Germinal center (tissue), 1 donor: ENCODE data around the gene AFAP1L2.

Experiments
- DNase-seq: peaks from one replicate; pipeline ENCODE4 v3.0.0; 2012; ENCODE audit warnings: mixed read lengths, low spot score

AFAP1L2 gene

DNA sequence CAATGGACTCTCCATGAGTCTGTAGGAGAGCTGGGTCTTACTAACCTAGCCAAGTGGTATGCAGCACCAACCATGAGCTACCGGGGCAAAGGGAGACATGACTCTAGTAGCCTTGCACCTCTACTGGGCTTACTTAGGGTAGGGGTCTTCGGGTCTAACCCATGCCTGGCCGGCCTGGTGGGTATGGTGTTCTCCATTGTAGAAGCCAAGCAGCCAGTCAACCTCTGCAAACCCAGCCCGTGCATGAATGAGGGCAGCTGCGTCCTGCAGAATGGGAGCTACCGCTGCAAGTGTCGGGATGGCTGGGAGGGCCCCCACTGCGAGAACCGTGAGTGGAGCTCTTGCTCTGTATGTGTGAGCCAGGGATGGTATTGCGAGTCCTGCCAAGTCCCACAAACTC lies 114.3 kb downstream of the AFAP1L2 start:
- no peak for DNase-seq

DNA sequence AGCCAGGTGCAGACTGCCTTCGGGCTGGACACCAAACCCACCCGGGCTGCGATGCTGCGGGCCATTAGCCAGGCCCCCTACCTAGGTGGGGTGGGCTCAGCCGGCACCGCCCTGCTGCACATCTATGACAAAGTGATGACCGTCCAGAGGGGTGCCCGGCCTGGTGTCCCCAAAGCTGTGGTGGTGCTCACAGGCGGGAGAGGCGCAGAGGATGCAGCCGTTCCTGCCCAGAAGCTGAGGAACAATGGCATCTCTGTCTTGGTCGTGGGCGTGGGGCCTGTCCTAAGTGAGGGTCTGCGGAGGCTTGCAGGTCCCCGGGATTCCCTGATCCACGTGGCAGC lies 115.2 kb downstream of the AFAP1L2 start:
- DNase-seq = no peak

DNA sequence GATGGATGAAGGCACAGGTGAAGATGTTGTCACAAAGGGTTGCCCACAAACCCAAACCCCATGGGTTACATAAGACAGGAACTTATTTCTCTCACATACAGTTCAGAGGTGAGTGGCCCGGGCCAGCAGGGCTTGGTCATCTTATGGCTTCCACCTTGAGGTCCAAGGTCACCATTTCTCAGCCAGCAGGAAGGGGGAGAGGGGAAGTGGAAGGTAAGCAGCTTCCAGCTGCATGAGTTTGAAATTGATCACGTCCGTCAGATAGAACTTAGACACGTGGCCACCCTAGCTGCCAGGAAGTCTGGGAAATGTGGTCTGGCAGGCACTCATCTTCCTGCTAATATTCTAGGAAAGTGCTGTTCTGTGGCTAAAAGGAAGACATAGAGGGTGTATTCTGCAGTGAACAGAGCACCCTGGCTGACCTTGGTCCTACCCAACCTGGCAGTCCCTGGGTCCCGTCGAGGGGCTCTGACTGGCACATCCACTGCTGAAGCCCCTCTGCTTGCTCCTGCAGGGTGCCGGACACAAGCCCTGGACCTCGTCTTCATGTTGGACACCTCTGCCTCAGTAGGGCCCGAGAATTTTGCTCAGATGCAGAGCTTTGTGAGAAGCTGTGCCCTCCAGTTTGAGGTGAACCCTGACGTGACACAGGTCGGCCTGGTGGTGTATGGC lies 115.7 kb downstream of the AFAP1L2 start:
- DNase-seq = no peak

DNA sequence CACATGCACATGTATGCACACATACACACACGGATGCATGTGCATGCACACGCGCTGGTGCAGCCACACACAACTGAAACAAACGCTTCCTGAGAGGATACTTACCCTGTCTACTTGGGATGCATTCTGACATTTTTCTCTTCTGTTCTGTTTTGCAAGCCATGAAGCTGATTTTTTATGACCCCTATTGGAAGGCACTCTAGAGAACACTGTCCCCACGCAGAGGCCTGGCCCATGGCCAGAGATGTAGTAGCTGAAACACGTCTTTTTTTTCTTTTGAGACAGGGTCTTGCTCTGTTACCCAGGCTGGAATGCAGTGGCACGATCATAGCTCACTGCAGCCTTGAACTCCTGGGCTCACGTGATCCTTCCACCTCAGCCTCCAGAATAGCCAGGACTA lies 117.4 kb downstream of the AFAP1L2 start:
- DNase-seq = no peak

DNA sequence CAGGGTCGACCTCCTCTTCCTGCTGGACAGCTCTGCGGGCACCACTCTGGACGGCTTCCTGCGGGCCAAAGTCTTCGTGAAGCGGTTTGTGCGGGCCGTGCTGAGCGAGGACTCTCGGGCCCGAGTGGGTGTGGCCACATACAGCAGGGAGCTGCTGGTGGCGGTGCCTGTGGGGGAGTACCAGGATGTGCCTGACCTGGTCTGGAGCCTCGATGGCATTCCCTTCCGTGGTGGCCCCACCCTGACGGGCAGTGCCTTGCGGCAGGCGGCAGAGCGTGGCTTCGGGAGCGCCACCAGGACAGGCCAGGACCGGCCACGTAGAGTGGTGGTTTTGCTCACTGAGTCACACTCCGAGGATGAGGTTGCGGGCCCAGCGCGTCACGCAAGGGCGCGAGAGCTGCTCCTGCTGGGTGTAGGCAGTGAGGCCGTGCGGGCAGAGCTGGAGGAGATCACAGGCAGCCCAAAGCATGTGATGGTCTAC lies 118.3 kb downstream of the AFAP1L2 start:
- DNase-seq = no peak

DNA sequence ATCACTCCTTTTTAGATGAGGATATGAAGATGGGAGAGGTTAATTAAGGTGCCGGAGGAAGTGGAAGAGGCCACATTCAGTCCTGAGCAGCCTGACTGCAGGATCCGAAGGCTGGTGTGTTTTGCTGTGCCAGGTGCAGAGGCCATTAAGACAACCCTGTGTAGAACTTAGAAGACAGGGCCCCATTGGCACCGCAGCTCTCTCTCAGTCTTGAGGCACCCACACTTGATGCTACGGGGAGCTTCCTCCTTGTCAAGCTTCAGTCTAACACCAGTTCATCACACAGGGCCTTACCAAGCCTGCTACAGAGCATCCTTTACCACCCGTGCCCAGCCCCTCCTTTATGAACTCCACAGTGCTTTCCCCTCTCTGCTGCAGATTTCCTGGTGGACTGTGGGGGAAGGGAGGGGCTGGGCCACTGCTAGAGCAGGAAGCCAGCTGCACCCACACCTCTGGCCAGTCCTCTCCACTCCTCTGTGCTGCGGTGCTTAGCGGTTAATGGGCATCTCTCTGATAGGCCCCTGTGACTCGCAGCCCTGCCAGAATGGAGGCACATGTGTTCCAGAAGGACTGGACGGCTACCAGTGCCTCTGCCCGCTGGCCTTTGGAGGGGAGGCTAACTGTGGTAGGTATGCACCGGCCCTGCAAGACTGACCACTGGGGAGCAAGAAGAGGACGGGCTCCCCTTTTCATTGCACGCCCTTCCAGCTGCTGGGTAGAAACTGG lies 119.8 kb downstream of the AFAP1L2 start:
- no peak for DNase-seq

DNA sequence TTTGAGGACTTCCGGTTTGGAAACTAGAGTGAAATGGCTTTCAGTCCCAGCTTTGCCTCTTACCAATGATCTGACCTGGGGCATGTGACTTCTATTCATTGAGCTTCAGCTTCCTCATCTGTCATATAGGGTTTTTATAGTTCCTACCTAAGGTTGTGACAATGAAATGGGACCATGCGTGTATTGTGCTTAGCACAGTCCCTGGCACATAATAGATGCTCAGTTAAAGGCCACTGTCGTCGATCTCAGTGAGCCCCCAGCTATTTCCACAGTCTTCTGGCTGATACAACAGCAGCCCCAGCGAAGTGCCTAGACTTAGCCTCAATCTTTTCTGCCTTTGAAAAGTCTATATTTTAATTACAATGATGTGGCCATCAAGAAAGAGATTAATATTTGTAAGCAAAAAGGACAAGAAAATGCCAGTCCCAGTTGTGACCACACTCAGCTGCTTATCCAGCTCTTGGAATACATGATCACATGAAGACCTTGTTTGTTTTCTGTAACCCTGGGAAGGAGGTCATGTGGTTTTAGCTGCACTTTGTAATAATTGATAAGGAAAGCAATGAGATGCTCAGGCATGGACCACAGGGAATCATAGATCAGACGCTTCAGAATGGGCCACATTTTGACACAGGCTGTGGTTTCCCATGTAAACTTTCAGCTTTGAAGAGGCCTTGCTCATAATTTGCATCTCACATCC lies 120.6 kb downstream of the AFAP1L2 start:
- DNase-seq = no peak

DNA sequence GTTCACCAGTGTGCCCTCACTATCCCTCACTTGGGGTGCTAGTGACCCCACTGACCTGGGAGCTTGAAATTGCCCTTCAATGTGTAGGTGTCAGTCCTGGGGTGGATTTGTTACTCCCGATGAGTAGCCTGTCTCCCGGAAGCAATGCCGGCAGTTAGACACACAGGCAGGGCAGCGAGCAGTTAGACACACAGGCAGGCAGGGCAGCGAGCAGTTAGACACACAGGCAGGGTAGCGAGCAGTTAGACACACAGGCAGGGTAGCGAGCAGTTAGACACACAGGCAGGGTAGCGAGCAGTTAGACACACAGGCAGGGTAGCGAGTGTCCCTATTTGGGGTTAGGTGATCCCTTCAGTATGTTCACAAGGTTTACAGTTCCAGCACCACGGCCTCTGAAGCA lies 121.2 kb downstream of the AFAP1L2 start:
- no peak for DNase-seq

DNA sequence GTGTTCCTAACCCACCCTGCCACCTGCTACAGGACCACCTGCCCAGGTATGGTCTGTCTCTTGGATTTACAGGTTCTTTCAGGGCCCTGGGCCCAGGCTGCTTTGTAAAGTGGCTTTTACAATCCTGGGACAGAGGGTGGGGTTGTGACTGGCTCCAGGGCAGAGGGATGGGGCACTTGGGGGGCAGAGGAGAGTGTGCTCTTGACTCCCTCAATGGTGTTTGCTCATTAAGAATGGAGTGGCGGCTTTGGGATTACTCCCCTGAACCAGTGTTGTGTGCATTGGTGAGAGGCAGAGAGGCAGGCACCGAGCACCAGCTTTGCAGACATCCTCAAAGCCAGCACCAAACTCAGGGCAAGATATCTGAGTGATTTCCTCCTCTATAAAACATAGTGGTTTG lies 121.8 kb downstream of the AFAP1L2 start:
- DNase-seq = no peak

DNA sequence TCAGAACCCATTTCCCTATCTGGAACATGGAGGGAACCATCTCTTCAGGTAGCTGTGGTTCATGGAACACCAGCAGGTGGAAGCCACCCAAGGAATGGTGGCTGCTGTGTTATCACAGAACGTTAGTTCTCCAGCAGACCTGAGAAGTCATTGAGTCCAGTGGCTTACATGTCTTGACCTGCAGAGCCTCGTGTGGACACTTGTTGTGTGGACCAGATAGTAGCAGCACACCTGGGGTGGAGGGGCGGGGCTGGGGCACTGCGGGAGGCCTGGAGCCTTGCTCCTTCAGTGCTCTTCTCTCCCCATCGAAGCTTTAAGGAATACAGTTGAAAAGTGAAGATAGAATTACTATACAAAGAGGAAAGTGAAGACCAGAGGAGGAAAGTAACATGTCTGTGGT lies 122.8 kb downstream of the AFAP1L2 start:
- no peak for DNase-seq

DNA sequence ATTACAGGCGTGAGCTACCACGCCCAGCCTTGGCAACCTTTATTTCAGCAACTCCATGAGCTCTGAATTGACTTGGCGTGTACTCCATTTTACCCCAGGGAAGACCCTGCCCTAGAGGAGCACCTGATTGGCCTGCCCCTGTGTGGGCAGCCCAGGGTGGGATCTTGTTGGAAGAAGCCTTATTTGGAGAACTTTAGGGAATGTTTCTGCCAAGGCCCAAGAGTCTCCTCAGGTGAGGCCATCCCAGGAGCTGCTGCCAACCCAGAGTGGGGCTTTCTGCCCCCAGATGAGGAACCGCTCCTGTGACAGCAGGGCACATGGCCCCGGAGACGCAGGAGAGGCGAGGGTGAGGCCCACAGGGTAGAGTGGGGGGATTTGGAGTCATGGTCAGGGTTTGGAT lies 123.3 kb downstream of the AFAP1L2 start:
- no peak for DNase-seq

DNA sequence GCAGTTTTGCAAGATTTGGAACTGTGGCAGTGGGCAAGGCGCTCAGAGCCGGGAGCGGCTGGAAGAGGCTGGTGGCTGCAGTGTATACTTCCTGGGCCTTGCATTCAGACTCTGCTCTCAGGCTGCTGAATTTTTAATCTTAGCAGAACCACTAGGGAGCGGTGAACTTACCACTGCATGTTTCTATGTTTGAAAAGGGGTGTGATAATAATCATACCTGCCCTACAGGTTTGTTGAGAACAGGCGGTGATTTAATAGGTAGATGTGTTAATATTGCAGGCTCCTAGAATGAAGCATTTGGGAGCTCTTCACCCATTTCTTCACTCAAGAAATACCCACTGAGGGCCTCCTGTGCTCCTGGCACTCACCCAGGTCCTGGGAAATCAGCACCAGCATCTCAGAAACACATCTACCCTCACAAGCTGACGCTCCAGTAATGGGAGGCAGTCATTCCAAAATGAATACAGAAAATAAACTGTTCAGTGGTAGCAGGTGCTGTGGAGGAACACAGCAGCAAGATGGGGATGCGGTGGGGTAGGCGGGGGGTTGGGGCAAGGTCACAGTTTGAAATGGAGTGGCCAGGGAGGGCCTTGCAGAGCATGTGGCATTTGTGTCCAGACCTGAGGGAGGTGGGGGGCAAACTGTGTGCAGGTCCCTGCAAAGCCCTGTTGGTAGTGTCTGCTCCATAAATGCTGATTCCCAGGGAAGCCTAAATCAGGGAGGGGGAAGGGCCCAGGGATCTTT lies 124.2 kb downstream of the AFAP1L2 start:
- no peak for DNase-seq

DNA sequence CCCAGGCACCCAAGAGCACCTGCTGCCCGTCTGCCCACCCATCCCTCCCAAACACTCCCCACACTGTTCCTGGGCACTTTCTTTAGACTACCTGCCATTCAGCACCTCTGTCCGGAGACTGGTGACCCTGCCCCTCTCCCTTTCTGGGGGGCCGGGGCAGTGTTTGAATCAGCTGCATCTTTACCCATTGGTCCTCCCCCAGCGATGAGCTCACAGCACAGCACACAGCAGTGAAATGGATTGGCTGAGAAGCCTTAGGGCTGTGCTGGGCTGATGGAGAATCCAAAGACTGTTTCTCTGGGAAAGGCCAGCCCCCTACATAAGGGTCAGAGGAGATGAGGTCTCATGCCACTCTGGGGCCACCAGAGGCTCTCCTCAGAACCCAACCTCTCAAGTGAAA lies 125.0 kb downstream of the AFAP1L2 start:
- no peak for DNase-seq

DNA sequence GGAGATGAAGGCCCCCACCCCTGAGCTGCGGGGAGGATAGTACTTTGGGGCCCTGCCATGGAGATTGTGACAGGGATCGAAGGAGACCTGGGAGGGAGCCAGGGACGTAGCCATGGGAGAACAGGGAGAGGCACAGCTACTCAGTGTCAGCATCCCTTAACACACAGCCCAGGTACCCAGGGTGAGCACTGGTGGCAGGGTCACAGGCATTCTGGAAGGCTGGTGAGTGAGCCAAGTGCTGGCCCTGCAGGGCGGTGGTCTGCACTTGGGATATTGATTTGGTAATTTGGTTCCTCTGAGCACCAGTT lies 125.5 kb downstream of the AFAP1L2 start:
- DNase-seq = no peak

DNA sequence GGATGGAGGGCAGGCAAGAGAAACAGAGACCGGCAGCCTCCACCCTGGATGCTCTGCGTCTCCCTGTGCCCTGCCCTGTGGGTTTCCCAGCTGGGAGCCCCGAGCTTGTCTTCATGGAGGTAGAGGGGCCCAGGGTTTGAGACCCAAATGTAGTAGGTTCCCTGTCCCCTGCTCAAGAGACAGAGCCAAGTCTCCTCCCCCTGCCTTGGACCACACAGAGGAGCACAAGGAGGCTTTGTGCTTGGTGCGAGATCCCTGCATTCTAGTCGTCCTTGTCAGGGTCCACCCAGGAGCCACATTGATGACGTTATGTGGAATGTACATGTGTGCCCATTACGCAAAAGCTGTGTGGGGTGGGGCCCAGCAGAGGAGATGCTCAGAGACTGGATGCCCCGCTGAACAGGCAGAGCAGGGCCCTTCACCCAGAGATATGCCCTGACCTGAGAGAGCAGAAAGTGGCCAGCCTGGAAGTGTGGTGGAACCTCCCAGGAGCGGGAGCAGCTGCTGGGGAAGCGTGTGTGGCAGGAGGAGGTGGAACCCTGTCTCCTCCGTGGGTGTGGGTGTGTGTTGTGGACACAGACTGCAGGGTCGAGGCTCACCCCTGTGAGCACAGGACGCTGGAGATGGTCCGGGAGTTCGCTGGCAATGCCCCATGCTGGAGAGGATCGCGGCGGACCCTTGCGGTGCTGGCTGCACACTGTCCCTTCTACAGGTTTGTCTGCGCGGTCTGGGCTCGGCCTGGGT lies 126.0 kb downstream of the AFAP1L2 start:
- DNase-seq = no peak

DNA sequence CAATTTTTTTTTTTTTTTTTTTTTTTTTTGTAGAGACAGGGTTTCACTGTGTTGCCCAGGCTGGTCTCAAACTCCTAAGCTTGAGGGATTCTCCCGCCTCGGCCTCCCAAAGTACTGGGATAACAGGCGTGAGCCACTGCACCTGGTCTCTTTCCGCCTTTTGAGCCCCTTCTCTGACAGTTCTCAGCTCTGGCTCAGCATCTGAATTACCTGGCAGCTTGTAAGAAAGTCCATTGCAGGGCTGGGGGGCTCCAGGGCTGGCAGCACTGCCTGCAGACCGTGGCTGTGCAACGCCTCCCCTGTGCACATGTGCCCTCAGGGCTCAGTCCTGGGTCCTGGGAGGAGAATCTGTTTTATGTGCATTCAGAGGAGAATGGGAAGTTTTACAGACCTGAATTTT lies 127.6 kb downstream of the AFAP1L2 start:
- DNase-seq = no peak

DNA sequence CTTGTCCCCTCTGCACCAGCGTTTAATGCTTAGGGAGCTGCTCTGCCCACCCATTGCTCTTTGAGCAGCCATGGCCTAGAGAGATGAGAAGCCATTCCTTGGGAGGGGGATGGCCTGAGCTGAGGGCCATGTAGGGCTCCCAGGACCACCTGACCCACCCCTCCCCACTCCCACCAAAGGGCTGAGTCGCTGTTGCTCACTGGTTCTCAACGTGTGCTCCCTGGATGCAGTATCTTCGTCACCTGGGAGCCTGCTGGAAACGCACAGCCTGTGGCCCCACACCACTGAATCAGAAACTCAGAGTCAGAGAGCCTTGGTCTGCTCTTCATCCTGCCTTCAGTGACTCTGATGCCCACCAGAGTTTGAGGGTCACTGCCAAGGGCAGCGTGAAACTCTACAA lies 128.2 kb downstream of the AFAP1L2 start:
- DNase-seq = no peak

DNA sequence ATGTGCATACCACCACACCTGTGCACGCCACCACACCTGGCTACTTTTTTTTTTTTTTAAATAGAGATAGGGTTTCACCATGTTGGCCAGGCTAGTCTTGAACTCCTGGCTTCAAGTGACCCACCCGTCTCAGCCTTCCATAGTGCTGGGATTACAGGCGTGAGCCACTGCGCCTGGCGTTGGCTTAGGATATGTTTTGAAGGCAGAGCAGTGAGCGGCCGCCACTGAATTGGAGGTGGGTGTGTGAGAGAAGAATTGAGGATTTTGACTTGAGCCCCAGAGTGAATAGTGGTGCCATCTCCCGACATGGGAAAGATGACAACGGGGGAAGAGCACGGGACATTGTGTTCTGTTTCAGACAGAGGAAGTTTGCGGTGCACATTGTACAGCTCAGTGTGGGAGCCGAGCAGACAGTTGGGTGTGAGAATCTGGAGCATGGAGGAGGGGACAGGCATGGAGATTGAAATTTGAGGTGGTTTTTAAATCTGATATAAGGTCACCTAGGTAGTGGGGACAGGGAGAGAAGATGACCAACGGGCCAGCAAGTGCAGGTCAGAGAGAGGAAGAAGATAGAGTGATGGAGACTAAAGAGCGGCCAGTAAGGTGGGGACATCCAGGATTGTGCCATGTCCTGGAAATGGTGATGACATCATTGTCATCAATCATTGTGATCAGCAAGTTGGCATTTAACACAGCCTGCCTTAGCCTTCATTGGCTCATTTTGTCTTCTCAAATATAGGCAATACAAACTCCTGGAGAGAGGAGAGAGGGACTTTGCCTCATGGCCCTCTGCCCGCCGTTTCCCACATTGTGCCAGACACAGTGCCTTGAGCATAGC lies 129.5 kb downstream of the AFAP1L2 start:
- no peak for DNase-seq

DNA sequence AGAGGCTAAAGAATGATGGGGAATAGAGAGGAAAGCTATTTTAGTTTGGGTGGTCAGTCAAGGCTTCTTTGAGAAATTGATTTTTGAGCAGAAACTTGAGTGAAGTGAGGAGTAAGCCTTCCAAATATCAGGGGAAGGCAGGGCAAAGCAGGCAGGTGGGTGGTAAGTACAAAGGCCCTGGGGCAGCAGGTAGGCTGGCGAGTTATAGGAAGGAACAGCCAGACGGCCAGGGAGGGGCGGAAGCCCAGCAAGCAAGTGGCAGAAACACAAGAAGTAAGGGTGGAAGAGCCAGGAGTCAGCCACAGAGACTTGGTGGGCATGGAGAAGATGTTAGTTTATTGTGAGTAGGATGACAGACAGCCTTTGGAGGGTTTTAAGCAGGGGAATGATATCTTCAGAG lies 130.4 kb downstream of the AFAP1L2 start:
- DNase-seq = no peak

DNA sequence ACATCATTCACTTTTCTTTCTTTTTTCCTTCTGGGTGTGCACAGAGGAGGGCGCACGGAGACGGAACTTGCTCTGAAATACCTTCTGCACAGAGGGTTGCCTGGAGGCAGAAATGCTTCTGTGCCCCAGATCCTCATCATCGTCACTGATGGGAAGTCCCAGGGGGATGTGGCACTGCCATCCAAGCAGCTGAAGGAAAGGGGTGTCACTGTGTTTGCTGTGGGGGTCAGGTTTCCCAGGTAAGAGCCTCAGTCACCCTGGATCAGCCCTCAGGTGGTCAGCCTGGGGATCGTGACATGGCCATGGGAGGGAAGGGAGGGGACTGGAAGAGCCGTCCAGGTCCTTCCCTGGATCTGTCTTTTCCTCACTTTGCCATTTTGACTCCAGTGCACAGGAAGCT lies 131.6 kb downstream of the AFAP1L2 start:
- no peak for DNase-seq

DNA sequence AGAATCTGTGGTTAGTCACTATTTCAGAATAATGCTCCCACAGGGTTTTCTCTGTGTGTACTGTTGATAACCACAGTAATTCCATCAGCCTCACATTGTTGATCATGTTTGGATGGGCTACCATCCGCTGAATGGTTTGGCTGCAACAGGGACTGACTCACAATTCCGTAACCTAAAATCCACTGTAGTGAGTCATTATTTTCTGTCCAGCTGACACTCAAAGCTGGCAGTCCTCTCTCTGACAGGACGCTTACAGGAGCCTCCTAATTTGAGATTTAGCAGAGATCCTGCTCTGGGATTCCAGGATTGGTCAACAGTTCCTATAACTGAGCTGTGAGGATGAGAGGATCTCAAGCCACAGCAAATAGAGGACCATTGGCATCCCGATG lies 132.5 kb downstream of the AFAP1L2 start:
- DNase-seq = no peak
